HepG2 (cell line): ENCODE results near the gene ATP9A. TPM values are rescaled to one million over a fixed set of nuclear protein-coding genes. Genes with fewer than 3 reads are reported as not detected.

ENCODE experiments used
- ATAC-seq: fragments of 200-7000 bp; cut with Tn5 transposase; 3 replicates; pipeline ENCODE4 v1.9.1; 2020; ENCODE audit warnings: mild to moderate bottlenecking, moderate library complexity
- BruUV-seq: library from RNA; stranded (reverse); fragments of 400-500 nt; replicated peaks from 2 replicates; lab custom pipeline; 2021; lab: Mats Ljungman, UMichigan
- CTCF ChIA-PET: fragments of 300-600 bp; formaldehyde crosslinking; extraction: SDS; loops from one replicate; lab custom pipeline; 2021; ENCODE audit warnings: low total read pairs, inconsistent platforms, low intra/inter-chr PET ratio; lab: Yijun Ruan, JAX
- POLR2A ChIA-PET: fragments of 350-600 bp; sonication (Branson Sonifier 250); formaldehyde crosslinking; loops from one replicate; lab custom pipeline; 2020; ENCODE audit warnings: antibody characterized with exemption, inconsistent platforms; lab: Yijun Ruan, JAX
- DNase-seq: peaks from one replicate; pipeline ENCODE4 v3.0.0-alpha.2; 2015; ENCODE audit warnings: low spot score
- FAIRE-seq: peaks from 3 replicates; lab custom pipeline; 2011; peaks lifted over from hg19 to GRCh38; lab: Jason Lieb, UNC
- H2AFZ ChIP-seq: one replicate; pipeline ENCODE4 v1.6.1; 2011; ENCODE audit warnings: low read length, inconsistent platforms
- H3K27ac ChIP-seq: fragments of 300-600 bp; 3 replicates; pipeline ENCODE4 v1.8.0; 2011; ENCODE audit warnings: mixed run types, mild to moderate bottlenecking, mixed read lengths, low read length, inconsistent platforms; ENCODE audit not compliant: insufficient read depth; ENCODE audit errors: extremely low read length
- H3K27me3 ChIP-seq, 2 experiments: fragments of 200-600 bp in 1 of 2; 2 replicates in 1 of 2; 3 replicates in 1 of 2; pipeline versions ENCODE4 v1.6.0 to v1.8.0; 2011; ENCODE audit warnings: low read length in 2 of 2, mild to moderate bottlenecking in 2 of 2, moderate library complexity in 2 of 2, inconsistent platforms in 1 of 2; ENCODE audit not compliant: insufficient read depth in 2 of 2, control insufficient read depth in 1 of 2
- H3K36me3 ChIP-seq, 2 experiments: fragments of 200-600 bp in 1 of 2; replicated peaks in 1 of 2; 2 replicates in 1 of 2; 3 replicates in 1 of 2; pipeline versions ENCODE4 v1.5.1 to v1.8.0; 2011; ENCODE audit warnings: low read length in 2 of 2, inconsistent platforms in 1 of 2; ENCODE audit not compliant: insufficient read depth in 2 of 2, control insufficient read depth in 1 of 2
- H3K4me1 ChIP-seq: 2 replicates; pipeline ENCODE4 v1.5.1; 2012; ENCODE audit warnings: low read length, inconsistent platforms; ENCODE audit not compliant: insufficient read depth
- H3K4me2 ChIP-seq: 2 replicates; pipeline ENCODE4 v1.6.0; 2011; ENCODE audit warnings: low read depth, low read length, inconsistent platforms
- H3K4me3 ChIP-seq, 3 experiments: fragments of 200-600 bp in 1 of 3; sonication (generic), shearing (Covaris generic) in 1 of 3; replicated peaks in 1 of 3; 2 replicates each; pipeline ENCODE4 v1.5.1; 2011 to 2016; ENCODE audit warnings: low read length in 3 of 3, inconsistent platforms in 2 of 3, low read depth in 2 of 3, mild to moderate bottlenecking in 2 of 3, control low read depth in 1 of 3, mixed read lengths in 1 of 3; ENCODE audit not compliant: insufficient read depth in 1 of 3
- H3K79me2 ChIP-seq: one replicate; pipeline ENCODE4 v1.6.1; 2011; ENCODE audit warnings: low read length, inconsistent platforms; ENCODE audit not compliant: insufficient read depth
- H3K9ac ChIP-seq: 2 replicates; pipeline ENCODE4 v1.6.0; 2011; ENCODE audit warnings: mild to moderate bottlenecking, low read depth, low read length, inconsistent platforms; ENCODE audit not compliant: insufficient read depth
- H3K9me3 ChIP-seq: 2 replicates; pipeline ENCODE4 v1.5.1; 2012; ENCODE audit warnings: mild to moderate bottlenecking, low read length
- H4K20me1 ChIP-seq: 2 replicates; pipeline ENCODE4 v1.6.0; 2011; ENCODE audit warnings: inconsistent platforms, mild to moderate bottlenecking, low read length, moderate library complexity; ENCODE audit not compliant: insufficient read depth
- ARNTL ChIP-seq: sonication (generic); formaldehyde crosslinking; IDR thresholded peaks from 2 replicates; pipeline ENCODE4 v1.4.0; 2020; ENCODE audit warnings: mild to moderate bottlenecking, missing genetic modification reagents
- KDM3A ChIP-seq: IDR thresholded peaks from 2 replicates; pipeline ENCODE4 v1.6.1; 2018; ENCODE audit warnings: low read depth, missing compliant biosample characterization
- KMT2A ChIP-seq: sonication (generic); formaldehyde crosslinking; IDR thresholded peaks from 2 replicates; pipeline ENCODE4 v1.4.0; 2020; ENCODE audit warnings: missing genetic modification reagents
- MAZ ChIP-seq, 2 experiments: sonication (generic) in 1 of 2; formaldehyde crosslinking in 1 of 2; IDR thresholded peaks; 2 replicates each; pipeline versions ENCODE4 v1.5.0 to v1.6.1; 2012 to 2020; ENCODE audit warnings: low read depth in 2 of 2, mild to moderate bottlenecking in 2 of 2, borderline replicate concordance in 1 of 2, improper control_type of control experiment in 1 of 2, low read length in 1 of 2, missing genetic modification reagents in 1 of 2, moderate library complexity in 1 of 2
- NFYC ChIP-seq: IDR thresholded peaks from 2 replicates; pipeline ENCODE4 v1.6.1; 2016; ENCODE audit warnings: missing genetic modification reagents, missing compliant biosample characterization
- PITX1 ChIP-seq: sonication (generic); formaldehyde crosslinking; IDR thresholded peaks from 2 replicates; pipeline ENCODE4 v1.5.1; 2020; ENCODE audit warnings: mild to moderate bottlenecking, missing genetic modification reagents
- ZNF260 ChIP-seq: sonication (generic); formaldehyde crosslinking; IDR thresholded peaks from 2 replicates; pipeline ENCODE4 v1.4.0; 2020; ENCODE audit warnings: missing genetic modification reagents, low read depth, mild to moderate bottlenecking, borderline replicate concordance
- ZNF292 ChIP-seq: sonication (generic); formaldehyde crosslinking; IDR thresholded peaks from 2 replicates; pipeline ENCODE4 v1.8.1; 2022; ENCODE audit warnings: mild to moderate bottlenecking, low read depth, missing genetic modification reagents, borderline replicate concordance
- ZNF333 ChIP-seq: sonication (generic); formaldehyde crosslinking; IDR thresholded peaks from 2 replicates; pipeline ENCODE4 v1.4.0; 2020; ENCODE audit warnings: mild to moderate bottlenecking, missing genetic modification reagents, borderline replicate concordance
- ZNF562 ChIP-seq: sonication (generic); formaldehyde crosslinking; IDR thresholded peaks from 2 replicates; pipeline ENCODE4 v1.8.0; 2022; ENCODE audit warnings: missing genetic modification reagents, borderline replicate concordance
- ZNF598 ChIP-seq: sonication (generic); formaldehyde crosslinking; IDR thresholded peaks from 2 replicates; pipeline ENCODE4 v1.5.1; 2020; ENCODE audit warnings: mild to moderate bottlenecking, missing genetic modification reagents, borderline replicate concordance
- ZNF670 ChIP-seq: sonication (generic); formaldehyde crosslinking; IDR thresholded peaks from 2 replicates; pipeline ENCODE4 v1.8.0; 2022; ENCODE audit warnings: mild to moderate bottlenecking, missing genetic modification reagents, borderline replicate concordance
- WGBS: methylation state at CpG from one replicate; pipeline ENCODE4 v1.1.6; 2017; ENCODE audit warnings: low lambda C conversion rate; 5-methylcytosine and 5-hydroxymethylcytosine counted together
- in situ Hi-C: cut with HindIII; loops from 2 replicates; pipeline ENCODE4 v1.10.0; 2017; ENCODE audit warnings: low pct_unique_long_range_greater_than_20kb; ENCODE audit not compliant: extremely low pct_ligation_motif_present
- intact Hi-C: fragments of 100-400 bp; cut with micrococcal nuclease; formaldehyde crosslinking; loops from one replicate; pipeline ENCODE4 v1.10.0; 2022; ENCODE audit not compliant: unreplicated experiment
- polyA plus RNA-seq, 8 experiments: library from polyadenylated mRNA; depleted of rRNA in 3 of 8; stranded (reverse) in 7 of 8; unstranded in 1 of 8; fragments of >200 nt; fragmentation: Illumina TruSeq in 4 of 8; extraction: Trizol in 4 of 8; gene quantifications; 2 replicates each; pipeline versions ENCODE4 v1.2.1 to v1.2.3, GENCODE V29; 2011 to 2016; ENCODE audit warnings: low read depth in 4 of 8, missing spikeins in 1 of 8, mixed read lengths in 1 of 8; ENCODE audit not compliant: insufficient read depth in 1 of 8
- total RNA-seq, 5 experiments: library from RNA; depleted of rRNA; stranded (reverse); fragments of >200 nt; fragmentation: Illumina TruSeq; extraction: Trizol; gene quantifications; 2 replicates each; pipeline ENCODE4 v1.2.3, GENCODE V29; 2016; ENCODE audit warnings: low read depth in 1 of 5
- TF ChIP-seq, protein P1 (sequence below): sonication (generic); formaldehyde crosslinking; IDR thresholded peaks from 2 replicates; pipeline ENCODE4 v1.4.0; 2020; ENCODE audit warnings: missing genetic modification reagents
- TF ChIP-seq, protein P2 (sequence below): sonication (generic); formaldehyde crosslinking; IDR thresholded peaks from 2 replicates; pipeline ENCODE4 v1.4.0; 2020; ENCODE audit warnings: mild to moderate bottlenecking, missing genetic modification reagents
- TF ChIP-seq, protein P3 (sequence below): sonication (generic); formaldehyde crosslinking; IDR thresholded peaks from 2 replicates; pipeline ENCODE4 v1.9.0; 2022; ENCODE audit warnings: missing genetic modification reagents, mild to moderate bottlenecking, borderline replicate concordance

ATP9A gene
- total and polyA plus RNA-seq, 2 of the 13 experiments (the other 11 are each of a cell fraction or from before 2014, with no cell fraction given), result 11.8 to 18.5 TPM

DNA sequence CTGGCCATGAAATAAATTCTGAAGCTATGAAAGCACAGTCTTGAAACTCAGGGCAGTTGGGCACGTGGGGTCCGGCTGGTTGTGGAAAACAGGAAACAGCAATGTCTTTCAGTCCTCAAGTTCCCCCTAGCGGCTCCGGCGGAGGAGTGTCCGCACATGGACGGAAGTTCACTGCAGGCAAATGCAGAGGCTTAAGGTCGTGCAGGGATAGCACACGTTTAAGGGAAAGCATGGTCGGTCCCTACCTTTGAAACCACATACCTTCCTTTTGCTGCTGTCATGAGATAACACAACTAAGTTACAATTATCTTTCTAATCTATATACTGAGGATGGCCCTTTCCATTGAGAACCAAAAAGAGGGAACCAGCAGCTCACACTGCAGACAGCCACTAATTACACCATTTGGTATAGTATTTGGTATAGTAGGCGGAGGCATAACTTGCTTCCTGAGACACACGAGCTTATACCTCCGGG lies 173.1 kb downstream of the ATP9A start (continued):
- TF ChIP-seq, protein P1, sequence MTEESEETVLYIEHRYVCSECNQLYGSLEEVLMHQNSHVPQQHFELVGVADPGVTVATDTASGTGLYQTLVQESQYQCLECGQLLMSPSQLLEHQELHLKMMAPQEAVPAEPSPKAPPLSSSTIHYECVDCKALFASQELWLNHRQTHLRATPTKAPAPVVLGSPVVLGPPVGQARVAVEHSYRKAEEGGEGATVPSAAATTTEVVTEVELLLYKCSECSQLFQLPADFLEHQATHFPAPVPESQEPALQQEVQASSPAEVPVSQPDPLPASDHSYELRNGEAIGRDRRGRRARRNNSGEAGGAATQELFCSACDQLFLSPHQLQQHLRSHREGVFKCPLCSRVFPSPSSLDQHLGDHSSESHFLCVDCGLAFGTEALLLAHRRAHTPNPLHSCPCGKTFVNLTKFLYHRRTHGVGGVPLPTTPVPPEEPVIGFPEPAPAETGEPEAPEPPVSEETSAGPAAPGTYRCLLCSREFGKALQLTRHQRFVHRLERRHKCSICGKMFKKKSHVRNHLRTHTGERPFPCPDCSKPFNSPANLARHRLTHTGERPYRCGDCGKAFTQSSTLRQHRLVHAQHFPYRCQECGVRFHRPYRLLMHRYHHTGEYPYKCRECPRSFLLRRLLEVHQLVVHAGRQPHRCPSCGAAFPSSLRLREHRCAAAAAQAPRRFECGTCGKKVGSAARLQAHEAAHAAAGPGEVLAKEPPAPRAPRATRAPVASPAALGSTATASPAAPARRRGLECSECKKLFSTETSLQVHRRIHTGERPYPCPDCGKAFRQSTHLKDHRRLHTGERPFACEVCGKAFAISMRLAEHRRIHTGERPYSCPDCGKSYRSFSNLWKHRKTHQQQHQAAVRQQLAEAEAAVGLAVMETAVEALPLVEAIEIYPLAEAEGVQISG (CRISPR knock-in tag), result peak; percentile 69
- no peak for TF ChIP-seq MAZ (IDR thresholded peaks at IDR 0.05; ENCODE audit: borderline replicate concordance, low read depth, low read length)
- peak; percentile 58; the same call in 1 of the 2 replicates for TF ChIP-seq MAZ (CRISPR knock-in tag; IDR thresholded peaks at IDR 0.05; ENCODE audit: low read depth)
- TF ChIP-seq ZNF333 (CRISPR knock-in tag), result no peak
- no peak for TF ChIP-seq ZNF562
- TF ChIP-seq, all 625 proteins: peak for 178

DNA sequence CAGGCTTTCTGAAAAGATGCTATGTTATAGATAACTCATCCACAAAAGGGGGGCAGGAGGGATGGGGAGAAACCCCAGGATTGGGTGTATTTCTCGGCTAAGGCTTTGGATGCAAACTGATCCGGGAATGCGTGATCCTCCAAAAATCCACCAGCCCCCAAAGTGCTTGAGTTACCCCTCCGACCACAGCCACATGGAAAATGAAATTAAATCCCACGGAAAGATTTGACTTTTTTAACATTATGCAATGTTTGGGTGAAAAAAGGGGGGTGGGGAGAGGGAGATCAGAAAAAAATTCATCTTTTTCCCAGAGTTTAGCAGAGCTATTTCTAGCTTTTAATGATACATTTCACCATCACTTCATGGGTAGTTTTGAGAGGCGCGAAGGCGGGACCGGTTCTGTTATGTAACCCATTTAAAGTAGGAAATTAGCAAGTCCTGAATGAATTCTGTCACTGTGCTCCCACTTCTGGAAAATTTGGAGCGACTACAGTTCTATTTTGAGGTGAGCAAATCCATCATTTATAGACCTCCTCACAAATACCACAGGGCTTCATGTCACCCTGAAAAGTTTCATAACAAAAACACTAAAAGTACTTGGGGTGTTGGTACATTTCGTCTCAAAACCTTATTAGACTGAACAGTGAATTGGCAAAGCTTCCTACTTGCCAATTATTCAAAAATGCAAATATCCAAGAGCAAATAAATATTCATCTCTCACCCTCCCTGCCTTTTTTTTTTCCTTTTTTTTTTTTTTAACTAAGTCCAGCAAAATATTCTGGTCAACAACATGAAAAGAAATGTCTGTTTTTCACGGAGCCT lies 173.7 kb downstream of the ATP9A start:
- no peaks in the 10 kb centered on the region for H3K9me3 ChIP-seq
- no peak for DNase-seq
- ChIA-PET POLR2A (no interaction called here), CTCF (interaction anchor here (1.0 to 2.6 kb wide), 7 partner anchors 86 to 607 kb away, joined by 4 to 43 read pairs (median 5); no protein-coding TSS in a partner anchor)
- H3K36me3 ChIP-seq, result peaks cover 0 to 1% of the 10 kb centered on the region in 2 experiments; a peak in 1 of 5 replicates
- intact Hi-C loops, result loop anchor here (1.0 to 10.0 kb wide), 5 partner anchors 53 to 610 kb away; no protein-coding TSS in a partner anchor
- no TSS peak for BruUV-seq
- no peak overlapping the region for H3K4me3 ChIP-seq
- in situ Hi-C loops, result loop anchor here (5.0 to 25.0 kb wide), 2 partner anchors 222 to 607 kb away; no protein-coding TSS in a partner anchor
- no peak for ATAC-seq
- FAIRE-seq, result no peak
- no peak overlapping the region for H3K9ac ChIP-seq
- no peak overlapping the region for H3K27ac ChIP-seq
- H3K79me2 ChIP-seq, result no peaks in the 10 kb centered on the region
- WGBS, result 74% methylated on average over 12 of the region's 12 CpGs
- no peaks in the 10 kb centered on the region for H4K20me1 ChIP-seq
- H2AFZ ChIP-seq, result no peak overlapping the region
- peaks cover 13% of the 10 kb centered on the region for H3K4me1 ChIP-seq
- no peaks in the 10 kb centered on the region for H3K27me3 ChIP-seq
- H3K4me2 ChIP-seq, result peak overlapping the region; percentile 35
- TF ChIP-seq ARNTL (0 out of 2 replicates have a peak, but pooled peaks have one; percentile 19), NFYC (CRISPR knock-in tag) (0 out of 2 replicates have a peak, but pooled peaks have one; percentile 3), ZNF292 (CRISPR knock-in tag) (no peak), ZNF670 (peak; percentile 61; the same call in 1 of the 2 replicates), PITX1 (CRISPR knock-in tag) (no peak), KMT2A (CRISPR knock-in tag) (no peak), KDM3A (CRISPR knock-in tag) (no peak), ZNF260 (no peak), ZNF598 (CRISPR knock-in tag) (no peak)
- TF ChIP-seq, protein P2, sequence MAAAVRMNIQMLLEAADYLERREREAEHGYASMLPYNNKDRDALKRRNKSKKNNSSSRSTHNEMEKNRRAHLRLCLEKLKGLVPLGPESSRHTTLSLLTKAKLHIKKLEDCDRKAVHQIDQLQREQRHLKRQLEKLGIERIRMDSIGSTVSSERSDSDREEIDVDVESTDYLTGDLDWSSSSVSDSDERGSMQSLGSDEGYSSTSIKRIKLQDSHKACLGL (CRISPR knock-in tag), result 0 out of 2 replicates have a peak, but pooled peaks have one; percentile 15
- TF ChIP-seq, protein P3, sequence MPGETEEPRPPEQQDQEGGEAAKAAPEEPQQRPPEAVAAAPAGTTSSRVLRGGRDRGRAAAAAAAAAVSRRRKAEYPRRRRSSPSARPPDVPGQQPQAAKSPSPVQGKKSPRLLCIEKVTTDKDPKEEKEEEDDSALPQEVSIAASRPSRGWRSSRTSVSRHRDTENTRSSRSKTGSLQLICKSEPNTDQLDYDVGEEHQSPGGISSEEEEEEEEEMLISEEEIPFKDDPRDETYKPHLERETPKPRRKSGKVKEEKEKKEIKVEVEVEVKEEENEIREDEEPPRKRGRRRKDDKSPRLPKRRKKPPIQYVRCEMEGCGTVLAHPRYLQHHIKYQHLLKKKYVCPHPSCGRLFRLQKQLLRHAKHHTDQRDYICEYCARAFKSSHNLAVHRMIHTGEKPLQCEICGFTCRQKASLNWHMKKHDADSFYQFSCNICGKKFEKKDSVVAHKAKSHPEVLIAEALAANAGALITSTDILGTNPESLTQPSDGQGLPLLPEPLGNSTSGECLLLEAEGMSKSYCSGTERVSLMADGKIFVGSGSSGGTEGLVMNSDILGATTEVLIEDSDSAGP (CRISPR knock-in tag), result no peak
